GM21381 (cell line): ENCODE measurements around the gene UBTD2.

Experiments used
- ATAC-seq: cut with Tn5 transposase; IDR thresholded peaks from one replicate; pipeline ENCODE4 v1.9.1; 2021; ENCODE audit warnings: mild to moderate bottlenecking, moderate library complexity; ENCODE audit not compliant: unreplicated experiment

The UBTD2 gene

GRCh38 chr5:172173564-172174153 is 109.9 kb downstream of the UBTD2 start:
- no peak for ATAC-seq

GRCh38 chr5:172172912-172173563 is 110.5 kb downstream of the UBTD2 start:
- ATAC-seq: no peak

- no peak for ATAC-seq
Measured at GRCh38 chr5:172171118-172171517, 112.4 kb downstream of the UBTD2 start.

- ATAC-seq: no peak
Measured at GRCh38 chr5:172170251-172170701, 113.3 kb downstream of the UBTD2 start.

GRCh38 chr5:172169216-172169615 is 114.3 kb downstream of the UBTD2 start:
- ATAC-seq: no peak

GRCh38 chr5:172168311-172168710 is 115.3 kb downstream of the UBTD2 start:
- ATAC-seq: no peak

- ATAC-seq: no peak
Measured at GRCh38 chr5:172167895-172168294, 115.7 kb downstream of the UBTD2 start.

- ATAC-seq: no peak
Measured at GRCh38 chr5:172166030-172166826, 117.3 kb downstream of the UBTD2 start.

GRCh38 chr5:172165465-172165864 is 118.1 kb downstream of the UBTD2 start:
- peak; percentile 46 for ATAC-seq

- ATAC-seq: no peak
Measured at GRCh38 chr5:172164769-172165212, 118.8 kb downstream of the UBTD2 start.

GRCh38 chr5:172163346-172163745 is 120.2 kb downstream of the UBTD2 start:
- ATAC-seq: no peak

- no peak for ATAC-seq
Measured at GRCh38 chr5:172162987-172163343, 120.6 kb downstream of the UBTD2 start.

- no peak for ATAC-seq
Measured at GRCh38 chr5:172162323-172162986, 121.1 kb downstream of the UBTD2 start.

- no peak for ATAC-seq
Measured at GRCh38 chr5:172160506-172160905, 123.1 kb downstream of the UBTD2 start.
